Peyer's patch (tissue), 4 donors: ENCODE data around the gene OR56A1.

Experiments
- CTCF ChIP-seq, 6 experiments: fragments of 450-650 bp in 4 of 6; fragments of 200-600 bp in 2 of 6; sonication (generic) in 1 of 6; IDR thresholded peaks; one replicate each; pipeline ENCODE4 v1.5.1; 2017 to 2019; ENCODE audit warnings: antibody characterized with exemption in 6 of 6, mild to moderate bottlenecking in 3 of 6, moderate library complexity in 1 of 6
- POLR2A ChIP-seq, 2 donors: fragments of 450-650 bp; IDR thresholded peaks; one replicate each; pipeline ENCODE4 v1.5.1; 2017; ENCODE audit warnings: antibody characterized with exemption in 2 of 2, mild to moderate bottlenecking in 2 of 2, moderate library complexity in 2 of 2

- TF ChIP-seq CTCF (IDR thresholded peaks at IDR 0.05) (no peak), POLR2A (IDR thresholded peaks at IDR 0.05) (no peak)
Observed at GRCh38 chr11:6067502-6067901, 36.9 kb upstream of the OR56A1 start.
